ENCODE results near the gene AEBP1. TPM values are rescaled to one million over a fixed set of nuclear protein-coding genes. Genes with fewer than 3 reads are reported as not detected.

AEBP1 gene
- total RNA-seq, 1 donor from 2014 or later: 32.4 TPM

GRCh38 chr7:44138698-44139097, 34.6 kb downstream of the AEBP1 start:
- Histone ChIP-seq H3K27me3 (ENCODE audit: control insufficient read depth in 3 of 3, insufficient read depth in 3 of 3, low read length in 3 of 3) (no peaks in the 10 kb centered on the region), H3K4me3 (ENCODE audit: low read length in 3 of 3) (no peak overlapping the region), H3K4me1 (ENCODE audit: control insufficient read depth in 3 of 3, insufficient read depth in 3 of 3, low read length in 3 of 3) (no peaks in the 10 kb centered on the region), H3K9me3 (ENCODE audit: control insufficient read depth in 3 of 3, low read length in 3 of 3) (no peaks in the 10 kb centered on the region), H3K27ac (ENCODE audit: low read depth, low read length) (no peak overlapping the region), H3K36me3 (ENCODE audit: control insufficient read depth in 3 of 3, insufficient read depth in 3 of 3, low read length in 3 of 3) (no peaks in the 10 kb centered on the region), H3K9ac (ENCODE audit: low read depth in 1 of 3, low read length in 3 of 3) (no peak overlapping the region)

DNA sequence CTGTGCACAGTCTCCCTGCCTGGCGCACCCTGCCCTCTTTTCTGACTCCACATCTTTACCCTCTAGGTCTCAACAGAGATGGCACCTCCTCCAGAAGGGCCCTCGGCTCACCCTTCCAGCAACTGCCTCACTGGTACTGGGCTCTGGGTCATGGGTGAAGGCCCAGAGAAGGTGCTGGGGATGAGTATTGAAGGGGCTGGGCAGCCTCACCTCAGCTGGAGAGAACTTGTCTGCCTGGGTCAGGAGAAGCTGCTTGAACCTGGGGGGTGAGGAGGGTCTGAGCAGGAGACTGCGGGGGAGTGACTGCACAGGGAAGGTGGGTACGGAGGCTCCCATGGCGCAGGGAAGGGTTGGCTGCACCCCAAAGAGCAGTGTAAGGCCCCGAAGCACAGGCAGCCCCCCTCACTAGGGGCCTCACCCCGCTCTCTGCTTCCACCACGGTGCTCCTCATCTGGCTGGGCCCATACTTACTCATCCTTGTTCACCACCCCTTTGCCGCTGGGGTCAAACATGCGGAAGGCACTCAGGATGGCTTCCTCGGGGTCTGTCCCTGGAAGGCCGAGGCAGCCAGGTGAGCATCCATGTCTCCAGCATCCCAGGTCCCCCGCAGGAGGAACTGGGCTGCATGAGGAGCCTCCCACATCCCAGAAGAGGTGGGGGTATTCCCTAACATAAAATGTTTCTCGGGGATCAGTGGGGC, 35.3 kb downstream of the AEBP1 start:
- Histone ChIP-seq H3K36me3 (ENCODE audit: control insufficient read depth in 3 of 3, insufficient read depth in 3 of 3, low read length in 3 of 3) (no peaks in the 10 kb centered on the region), H3K9me3 (ENCODE audit: control insufficient read depth in 3 of 3, low read length in 3 of 3) (no peaks in the 10 kb centered on the region), H3K27ac (ENCODE audit: low read depth, low read length) (no peak overlapping the region), H3K27me3 (ENCODE audit: control insufficient read depth in 3 of 3, insufficient read depth in 3 of 3, low read length in 3 of 3) (peaks cover 0 to 1% (median under 1%) of the 10 kb centered on the region in 3 donors), H3K4me3 (ENCODE audit: low read length in 3 of 3) (no peak overlapping the region), H3K4me1 (ENCODE audit: control insufficient read depth in 3 of 3, insufficient read depth in 3 of 3, low read length in 3 of 3) (no peaks in the 10 kb centered on the region), H3K9ac (ENCODE audit: low read depth in 1 of 3, low read length in 3 of 3) (no peak overlapping the region)

GRCh38 chr7:44140341-44140740, 36.2 kb downstream of the AEBP1 start:
- Histone ChIP-seq H3K27ac (ENCODE audit: low read depth, low read length) (no peak overlapping the region), H3K4me1 (ENCODE audit: control insufficient read depth in 3 of 3, insufficient read depth in 3 of 3, low read length in 3 of 3) (peaks cover 0 to 2% (median under 1%) of the 10 kb centered on the region in 3 donors), H3K9ac (ENCODE audit: low read depth in 1 of 3, low read length in 3 of 3) (no peak overlapping the region), H3K36me3 (ENCODE audit: control insufficient read depth in 3 of 3, insufficient read depth in 3 of 3, low read length in 3 of 3) (no peaks in the 10 kb centered on the region), H3K27me3 (ENCODE audit: control insufficient read depth in 3 of 3, insufficient read depth in 3 of 3, low read length in 3 of 3) (peaks cover 9% of the 10 kb centered on the region in 3 donors), H3K9me3 (ENCODE audit: control insufficient read depth in 3 of 3, low read length in 3 of 3) (no peaks in the 10 kb centered on the region), H3K4me3 (ENCODE audit: low read length in 3 of 3) (no peak overlapping the region)

GRCh38 chr7:44141221-44141850, 37.2 kb downstream of the AEBP1 start, which contains the start of gene MYL7:
Gene MYL7, minus strand, starts transcription at chr7:44141332. Its CDS starts 27 bp downstream, at chr7:44141305.
- no peak within 1 kb of the TSS for H3K27ac ChIP-seq (ENCODE audit: low read depth, low read length)
- no peak within 1 kb of the TSS for H3K9ac ChIP-seq (ENCODE audit: low read depth in 1 of 3, low read length in 3 of 3)
- peaks cover 12 to 15% (median 13%) of the 10 kb centered on the region in 3 donors for H3K27me3 ChIP-seq (ENCODE audit: control insufficient read depth in 3 of 3, insufficient read depth in 3 of 3, low read length in 3 of 3)
- H3K4me3 ChIP-seq (ENCODE audit: low read length in 3 of 3): no peak within 1 kb of the TSS
- H3K36me3 ChIP-seq (ENCODE audit: control insufficient read depth in 3 of 3, insufficient read depth in 3 of 3, low read length in 3 of 3): no peaks in the 10 kb centered on the region
- H3K4me1 ChIP-seq (ENCODE audit: control insufficient read depth in 3 of 3, insufficient read depth in 3 of 3, low read length in 3 of 3): peaks cover 0 to 9% (median 6%) of the 10 kb centered on the region in 3 donors
- no peaks in the 10 kb centered on the region for H3K9me3 ChIP-seq (ENCODE audit: control insufficient read depth in 3 of 3, low read length in 3 of 3)

GRCh38 chr7:44142028-44142427, 37.9 kb downstream of the AEBP1 start:
- H3K27ac ChIP-seq (ENCODE audit: low read depth, low read length): no peak overlapping the region

DNA sequence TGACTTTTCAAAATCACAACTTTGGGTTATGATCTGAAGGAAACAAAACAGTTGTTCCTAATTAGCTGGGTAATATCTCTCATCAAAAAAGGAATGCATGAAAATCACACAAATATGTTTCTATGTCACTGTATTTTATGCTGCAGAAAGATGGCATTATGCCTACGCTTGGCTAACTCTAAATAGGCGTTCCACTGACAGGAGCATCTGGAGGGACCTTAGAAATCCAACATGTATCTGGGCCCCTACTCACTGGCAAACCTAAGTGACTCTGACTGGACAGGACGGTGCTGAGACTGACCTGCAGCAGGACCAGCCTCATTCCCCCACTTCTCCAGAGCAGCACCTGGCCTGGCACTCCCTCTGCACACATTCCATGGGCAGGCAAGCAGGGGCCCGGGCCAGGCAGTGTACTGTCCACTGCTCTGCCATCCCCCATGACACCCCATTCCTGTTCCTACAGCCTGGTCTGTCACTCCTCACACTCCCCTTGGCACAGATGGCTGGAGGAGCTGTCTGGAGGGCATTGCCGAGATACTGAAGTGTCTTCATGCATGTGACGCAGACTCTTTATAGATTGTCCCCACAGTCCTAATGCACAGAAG, 39.6 kb downstream of the AEBP1 start:
- H3K4me3 ChIP-seq (ENCODE audit: low read length in 3 of 3): no peak overlapping the region
- peaks cover 15 to 20% (median 20%) of the 10 kb centered on the region in 3 donors for H3K27me3 ChIP-seq (ENCODE audit: control insufficient read depth in 3 of 3, insufficient read depth in 3 of 3, low read length in 3 of 3)
- H3K27ac ChIP-seq (ENCODE audit: low read depth, low read length): no peak overlapping the region
- H3K9ac ChIP-seq (ENCODE audit: low read depth in 1 of 3, low read length in 3 of 3): no peak overlapping the region
- no peaks in the 10 kb centered on the region for H3K9me3 ChIP-seq (ENCODE audit: control insufficient read depth in 3 of 3, low read length in 3 of 3)
- no peaks in the 10 kb centered on the region for H3K36me3 ChIP-seq (ENCODE audit: control insufficient read depth in 3 of 3, insufficient read depth in 3 of 3, low read length in 3 of 3)
- peaks cover 0 to 12% (median 6%) of the 10 kb centered on the region in 3 donors for H3K4me1 ChIP-seq (ENCODE audit: control insufficient read depth in 3 of 3, insufficient read depth in 3 of 3, low read length in 3 of 3)

More at GRCh38 chr7:44142028-44142427, 37.9 kb downstream of the AEBP1 start:
- Histone ChIP-seq H3K36me3 (ENCODE audit: control insufficient read depth in 3 of 3, insufficient read depth in 3 of 3, low read length in 3 of 3) (no peaks in the 10 kb centered on the region), H3K4me3 (ENCODE audit: low read length in 3 of 3) (no peak overlapping the region), H3K9me3 (ENCODE audit: control insufficient read depth in 3 of 3, low read length in 3 of 3) (no peaks in the 10 kb centered on the region), H3K4me1 (ENCODE audit: control insufficient read depth in 3 of 3, insufficient read depth in 3 of 3, low read length in 3 of 3) (peaks cover 0 to 12% (median 6%) of the 10 kb centered on the region in 3 donors), H3K9ac (ENCODE audit: low read depth in 1 of 3, low read length in 3 of 3) (no peak overlapping the region), H3K27me3 (ENCODE audit: control insufficient read depth in 3 of 3, insufficient read depth in 3 of 3, low read length in 3 of 3) (peaks cover 12 to 15% (median 15%) of the 10 kb centered on the region in 3 donors)

DNA sequence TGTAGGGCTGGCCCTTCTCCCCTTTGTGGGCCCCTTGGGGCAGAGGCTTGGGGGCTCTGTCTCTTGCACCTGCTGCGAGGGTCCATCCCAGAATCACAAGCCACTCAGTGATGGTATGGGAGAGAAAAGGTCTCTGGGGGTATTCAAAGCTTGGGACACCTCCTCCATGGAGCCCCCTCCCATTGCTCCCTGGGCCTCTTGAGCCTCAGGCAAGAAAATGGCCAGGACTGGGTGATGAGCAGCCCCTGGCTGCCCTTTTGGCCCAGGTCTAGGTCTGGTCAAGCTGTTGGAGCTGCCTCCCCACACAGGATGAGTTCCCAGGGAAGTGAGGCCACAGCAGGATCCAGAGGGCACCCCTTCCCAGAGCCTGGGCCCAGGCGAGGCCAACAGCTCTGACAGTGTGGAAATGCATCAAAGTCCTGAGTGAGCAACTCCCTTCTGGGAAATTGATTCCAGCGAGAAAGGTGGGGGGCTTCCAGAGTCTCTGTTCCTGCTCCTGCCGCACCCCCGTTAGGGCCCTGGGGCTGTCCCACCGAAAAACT, 40.4 kb downstream of the AEBP1 start:
- no peaks in the 10 kb centered on the region for H3K9me3 ChIP-seq (ENCODE audit: control insufficient read depth in 3 of 3, low read length in 3 of 3)
- H3K4me1 ChIP-seq (ENCODE audit: control insufficient read depth in 3 of 3, insufficient read depth in 3 of 3, low read length in 3 of 3): peaks cover 0 to 12% (median 6%) of the 10 kb centered on the region in 3 donors
- H3K9ac ChIP-seq (ENCODE audit: low read depth in 1 of 3, low read length in 3 of 3): no peak overlapping the region
- no peaks in the 10 kb centered on the region for H3K36me3 ChIP-seq (ENCODE audit: control insufficient read depth in 3 of 3, insufficient read depth in 3 of 3, low read length in 3 of 3)
- no peak overlapping the region for H3K27ac ChIP-seq (ENCODE audit: low read depth, low read length)
- peaks cover 15 to 20% (median 20%) of the 10 kb centered on the region in 3 donors for H3K27me3 ChIP-seq (ENCODE audit: control insufficient read depth in 3 of 3, insufficient read depth in 3 of 3, low read length in 3 of 3)
- H3K4me3 ChIP-seq (ENCODE audit: low read length in 3 of 3): no peak overlapping the region

- peak overlapping the region in 2 of 3 donors; percentile 43 to 70 for H3K4me3 ChIP-seq (ENCODE audit: low read length in 3 of 3)
- no peak overlapping the region for H3K9ac ChIP-seq (ENCODE audit: low read depth in 1 of 3, low read length in 3 of 3)
- peaks cover 15 to 20% (median 20%) of the 10 kb centered on the region in 3 donors for H3K27me3 ChIP-seq (ENCODE audit: control insufficient read depth in 3 of 3, insufficient read depth in 3 of 3, low read length in 3 of 3)
- H3K36me3 ChIP-seq (ENCODE audit: control insufficient read depth in 3 of 3, insufficient read depth in 3 of 3, low read length in 3 of 3): no peaks in the 10 kb centered on the region
- peaks cover 0 to 12% (median 6%) of the 10 kb centered on the region in 3 donors for H3K4me1 ChIP-seq (ENCODE audit: control insufficient read depth in 3 of 3, insufficient read depth in 3 of 3, low read length in 3 of 3)
- H3K27ac ChIP-seq (ENCODE audit: low read depth, low read length): no peak overlapping the region
- H3K9me3 ChIP-seq (ENCODE audit: control insufficient read depth in 3 of 3, low read length in 3 of 3): no peaks in the 10 kb centered on the region
Measured at GRCh38 chr7:44144968-44145478, 40.9 kb downstream of the AEBP1 start.

GRCh38 chr7:44145479-44145968, 41.4 kb downstream of the AEBP1 start:
- Histone ChIP-seq H3K4me1 (ENCODE audit: control insufficient read depth in 3 of 3, insufficient read depth in 3 of 3, low read length in 3 of 3) (peaks cover 0 to 15% (median 11%) of the 10 kb centered on the region in 3 donors), H3K9me3 (ENCODE audit: control insufficient read depth in 3 of 3, low read length in 3 of 3) (no peaks in the 10 kb centered on the region), H3K4me3 (ENCODE audit: low read length in 3 of 3) (peak overlapping the region; percentile 14 to 70 (median 43)), H3K27ac (ENCODE audit: low read depth, low read length) (no peak overlapping the region), H3K36me3 (ENCODE audit: control insufficient read depth in 3 of 3, insufficient read depth in 3 of 3, low read length in 3 of 3) (no peaks in the 10 kb centered on the region), H3K9ac (ENCODE audit: low read depth in 1 of 3, low read length in 3 of 3) (no peak overlapping the region), H3K27me3 (ENCODE audit: control insufficient read depth in 3 of 3, insufficient read depth in 3 of 3, low read length in 3 of 3) (peaks cover 15 to 20% (median 20%) of the 10 kb centered on the region in 3 donors)

All from skeletal muscle tissue (tissue), 4 donors.